ENCODE measurements around the gene MRPS9.

DNA sequence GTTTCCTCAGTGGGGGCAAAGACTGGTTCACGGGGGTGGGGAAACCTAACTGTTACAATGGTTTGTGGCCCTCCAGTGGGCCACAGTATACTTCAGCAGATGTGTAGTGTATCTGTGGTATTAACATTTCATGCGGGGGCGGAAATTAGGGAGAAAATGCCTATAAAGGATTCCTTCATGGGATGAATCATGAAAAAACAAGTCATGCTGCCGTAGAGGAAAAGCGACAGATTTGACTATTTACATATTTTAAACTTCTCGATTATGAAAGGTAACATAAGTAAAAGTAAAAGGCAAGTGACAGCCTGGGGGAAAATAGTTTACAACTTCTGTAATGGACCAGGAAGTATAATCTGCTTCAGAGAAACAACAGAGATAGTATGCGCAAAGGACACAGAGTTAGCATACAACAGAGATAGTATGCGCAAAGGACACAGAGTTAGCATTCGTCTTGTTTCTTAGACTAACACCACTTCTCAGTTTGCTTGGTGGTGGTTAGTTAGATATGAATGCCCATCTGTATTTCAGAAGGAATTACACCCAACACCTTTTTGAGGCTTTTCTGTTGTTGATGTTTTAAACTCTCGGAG, 41.1 kb downstream of the MRPS9 start:
- no peak for TF ChIP-seq EP300 (IDR thresholded peaks at IDR 0.05)
- TF ChIP-seq, protein P1, sequence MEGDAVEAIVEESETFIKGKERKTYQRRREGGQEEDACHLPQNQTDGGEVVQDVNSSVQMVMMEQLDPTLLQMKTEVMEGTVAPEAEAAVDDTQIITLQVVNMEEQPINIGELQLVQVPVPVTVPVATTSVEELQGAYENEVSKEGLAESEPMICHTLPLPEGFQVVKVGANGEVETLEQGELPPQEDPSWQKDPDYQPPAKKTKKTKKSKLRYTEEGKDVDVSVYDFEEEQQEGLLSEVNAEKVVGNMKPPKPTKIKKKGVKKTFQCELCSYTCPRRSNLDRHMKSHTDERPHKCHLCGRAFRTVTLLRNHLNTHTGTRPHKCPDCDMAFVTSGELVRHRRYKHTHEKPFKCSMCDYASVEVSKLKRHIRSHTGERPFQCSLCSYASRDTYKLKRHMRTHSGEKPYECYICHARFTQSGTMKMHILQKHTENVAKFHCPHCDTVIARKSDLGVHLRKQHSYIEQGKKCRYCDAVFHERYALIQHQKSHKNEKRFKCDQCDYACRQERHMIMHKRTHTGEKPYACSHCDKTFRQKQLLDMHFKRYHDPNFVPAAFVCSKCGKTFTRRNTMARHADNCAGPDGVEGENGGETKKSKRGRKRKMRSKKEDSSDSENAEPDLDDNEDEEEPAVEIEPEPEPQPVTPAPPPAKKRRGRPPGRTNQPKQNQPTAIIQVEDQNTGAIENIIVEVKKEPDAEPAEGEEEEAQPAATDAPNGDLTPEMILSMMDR (IDR thresholded peaks at IDR 0.05), result no peak
- no peak for TF ChIP-seq POLR2AphosphoS5 (IDR thresholded peaks at IDR 0.05)

All from suprapubic skin (tissue), 4 donors.